ENCODE data around the gene CCDC38.
"Not testable (repeated sequence)": the region's sequence is repeated elsewhere in the genome, so short reads cannot be mapped to it uniquely, and the experiment has no call there.

Gene CCDC38

DNA sequence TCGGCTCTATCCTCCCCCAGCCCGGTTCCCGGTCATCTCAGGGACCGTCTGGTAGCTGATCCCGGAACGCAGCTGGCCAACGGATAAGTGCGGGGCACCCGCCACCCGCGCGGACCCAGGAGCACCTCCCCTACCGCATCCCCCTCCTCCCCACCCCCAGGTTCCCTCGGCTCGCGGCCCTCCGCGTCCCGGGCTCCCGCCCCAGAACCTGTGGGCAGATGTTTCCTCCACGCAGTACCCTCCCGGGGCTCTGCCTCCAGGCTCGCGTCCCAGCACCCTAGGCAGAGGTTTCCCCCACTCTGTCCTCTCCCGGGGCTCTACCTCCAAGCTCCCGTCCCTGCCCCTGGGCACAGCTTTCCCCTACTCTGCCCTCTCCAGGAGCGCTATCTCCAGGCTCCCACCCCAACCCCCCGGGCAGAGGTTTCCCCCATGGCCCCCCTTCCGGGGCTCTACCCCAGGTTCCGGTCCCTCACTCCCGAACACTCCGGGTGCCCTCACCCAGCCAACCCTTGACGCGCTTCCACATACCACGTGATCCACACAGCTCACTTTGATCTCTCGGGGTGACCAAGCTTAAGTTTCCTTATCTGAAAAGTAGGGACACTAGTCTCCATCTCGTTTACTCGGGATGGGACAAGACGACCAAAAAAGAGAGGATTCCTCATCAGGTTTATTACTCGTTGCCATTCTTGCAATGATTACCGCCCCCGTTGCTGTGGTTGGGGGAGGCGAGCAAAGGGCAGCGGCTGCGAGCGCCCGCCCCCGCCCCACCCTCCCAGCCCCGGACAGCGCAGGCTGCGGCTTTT lies at the start of gene CCDC38:
Gene CCDC38, minus strand, starts transcription at position 91 of the 806 bp plus-strand sequence. CDS start 6,105 bp downstream, outside the sequence.
- peak; percentile 63 to 85 (median 72) for DNase-seq (ENCODE audit: low read depth in 3 of 3)

DNA sequence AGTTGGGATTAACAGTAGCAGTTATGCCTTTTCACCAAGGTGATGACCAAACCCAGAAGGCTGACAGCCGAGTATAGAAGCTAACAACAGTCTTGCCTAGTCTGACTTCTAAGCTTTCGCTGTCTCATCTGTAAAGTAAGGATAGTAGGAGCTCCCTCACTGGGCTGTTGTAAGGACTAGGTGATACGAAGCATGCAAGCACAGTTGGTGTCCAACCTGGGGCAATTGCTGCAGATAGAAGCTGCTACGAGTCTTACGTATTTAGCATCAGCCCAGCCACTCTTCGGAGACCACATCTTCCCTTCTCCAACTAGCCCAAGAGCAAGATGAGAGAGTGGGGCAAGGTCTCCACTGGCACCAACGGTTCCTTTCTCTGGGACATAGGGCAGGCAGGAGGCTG lies 47.7 kb upstream of the CCDC38 start:
- no peak for DNase-seq (ENCODE audit: low read depth in 3 of 3)

GRCh38 chr12:95989504-95990123 lies 47.2 kb upstream of the CCDC38 start:
- DNase-seq (ENCODE audit: low read depth in 3 of 3), result no peak

GRCh38 chr12:95988506-95989275 lies 46.3 kb upstream of the CCDC38 start:
- no peak for DNase-seq (ENCODE audit: low read depth in 3 of 3)

DNA sequence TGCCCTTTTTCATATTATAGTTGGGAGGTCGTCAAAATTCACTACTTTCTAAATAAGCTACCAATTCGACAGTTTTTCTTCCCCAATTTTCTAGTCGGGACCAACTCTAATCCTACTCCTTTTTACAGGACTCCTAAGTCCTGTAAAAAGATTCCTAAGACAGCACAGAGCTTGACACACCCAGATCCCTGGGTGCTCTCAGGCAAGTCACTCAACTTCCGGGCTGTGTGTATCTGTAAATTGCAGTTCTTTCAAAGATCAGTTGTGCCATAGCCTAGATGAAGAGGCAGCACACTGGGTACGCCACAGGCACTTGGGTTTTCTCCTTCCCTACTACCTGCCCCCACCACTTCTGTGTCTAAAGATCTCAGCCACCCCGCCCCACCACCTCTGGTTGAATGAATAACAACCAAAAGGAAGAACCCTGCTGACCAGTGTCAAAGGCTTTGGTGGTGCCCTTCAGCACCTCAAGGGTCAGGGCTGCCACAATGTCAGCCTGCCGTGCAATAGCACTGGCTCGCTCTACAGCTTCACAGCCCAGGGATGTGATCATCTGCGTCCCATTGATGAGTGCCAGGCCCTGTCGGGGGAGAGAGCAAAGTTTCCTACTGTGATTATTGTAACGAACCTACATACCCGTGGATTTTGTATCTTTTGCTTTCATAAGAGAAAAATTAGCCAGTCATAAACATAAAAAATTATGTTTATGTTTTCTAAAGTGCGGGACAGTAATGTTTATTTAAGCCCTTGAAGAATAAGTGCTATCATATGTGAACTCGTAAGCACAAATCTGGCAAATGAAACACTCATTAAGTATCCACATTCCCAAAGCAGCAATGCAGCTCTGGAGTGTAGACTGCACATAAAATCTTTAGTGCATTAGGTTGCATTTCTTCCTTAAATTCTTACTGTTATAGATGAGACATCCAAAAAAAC lies 44.5 kb upstream of the CCDC38 start:
- DNase-seq (ENCODE audit: low read depth in 3 of 3), result no peak

- no peak for DNase-seq (ENCODE audit: low read depth in 3 of 3)
These were observed 42.3 kb upstream of the CCDC38 start for GRCh38 chr12:95984682-95985081.

GRCh38 chr12:95982602-95983001 lies 40.2 kb upstream of the CCDC38 start:
- DNase-seq (ENCODE audit: low read depth in 3 of 3), result no peak

- no peak for DNase-seq (ENCODE audit: low read depth in 3 of 3)
These were observed 38.0 kb upstream of the CCDC38 start for GRCh38 chr12:95980437-95980836.

GRCh38 chr12:95978774-95979173 lies 36.4 kb upstream of the CCDC38 start:
- DNase-seq (ENCODE audit: low read depth in 3 of 3), result no peak

- no peak for DNase-seq (ENCODE audit: low read depth in 3 of 3)
These were observed 35.9 kb upstream of the CCDC38 start for GRCh38 chr12:95978351-95978750.

- no peak for DNase-seq (ENCODE audit: low read depth in 3 of 3)
These were observed 35.4 kb upstream of the CCDC38 start for GRCh38 chr12:95977764-95978305.

DNA sequence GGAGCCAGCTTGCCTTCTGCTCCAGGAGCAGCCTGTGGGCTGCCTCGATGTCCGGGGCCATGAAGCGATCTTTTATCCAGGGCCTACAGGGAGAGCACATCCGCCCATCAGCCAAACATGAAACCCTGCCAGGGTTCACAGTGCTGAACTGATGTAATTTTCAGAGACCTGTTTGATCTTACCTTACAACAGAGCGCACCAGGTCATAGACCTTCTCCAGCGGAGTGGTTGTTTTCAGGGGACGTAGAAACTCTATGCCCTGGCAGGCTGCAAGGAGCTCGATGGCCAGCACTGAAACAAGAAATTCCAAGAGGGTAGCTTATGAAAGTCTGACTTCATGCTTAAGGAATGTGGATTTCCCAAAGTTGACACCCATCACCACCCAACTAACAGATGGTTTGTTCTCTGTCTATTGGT lies 34.0 kb upstream of the CCDC38 start:
- no peak for DNase-seq (ENCODE audit: low read depth in 3 of 3)

DNA sequence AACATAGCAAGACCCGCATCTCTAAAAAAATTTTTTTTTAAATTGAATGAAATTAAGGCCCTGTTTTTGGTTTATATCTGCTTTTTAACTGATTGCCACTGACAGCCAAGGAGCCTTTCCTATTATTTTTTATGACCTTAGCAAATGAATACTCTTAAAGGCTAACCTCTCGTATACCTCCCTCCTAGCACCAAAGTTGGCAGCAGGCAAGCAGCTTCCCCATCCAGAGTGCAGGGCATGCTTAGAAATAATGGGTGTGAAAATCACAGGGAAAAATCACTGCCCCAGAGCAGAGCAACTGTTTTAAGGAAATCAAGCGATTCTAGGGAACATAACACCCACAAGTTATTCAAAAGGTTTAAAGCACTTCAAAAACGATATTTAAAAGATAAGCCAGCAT lies 33.1 kb upstream of the CCDC38 start:
- DNase-seq (ENCODE audit: low read depth in 3 of 3), result no peak

DNA sequence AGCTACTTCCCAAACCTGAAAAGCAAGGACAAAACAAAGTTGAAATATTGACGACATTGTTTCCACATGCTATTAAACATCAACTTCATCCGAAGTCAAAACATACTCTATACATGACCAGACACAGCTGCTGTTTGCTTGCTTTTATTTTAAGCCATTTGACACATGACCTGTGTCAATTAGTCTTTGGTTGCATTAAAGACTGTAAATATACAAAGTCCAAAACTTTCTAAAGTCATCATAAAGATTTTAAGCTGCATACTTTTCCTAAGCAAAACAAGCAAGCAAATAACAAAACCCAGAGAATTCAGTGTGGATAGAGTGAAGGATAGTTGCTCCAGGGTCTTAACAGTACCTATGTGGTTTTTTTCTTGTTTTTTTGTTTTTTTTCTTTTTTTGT lies 31.9 kb upstream of the CCDC38 start:
- no peak for DNase-seq (ENCODE audit: low read depth in 3 of 3)

GRCh38 chr12:95972832-95973456 lies 30.5 kb upstream of the CCDC38 start:
- no peak for DNase-seq (ENCODE audit: low read depth in 3 of 3)

DNA sequence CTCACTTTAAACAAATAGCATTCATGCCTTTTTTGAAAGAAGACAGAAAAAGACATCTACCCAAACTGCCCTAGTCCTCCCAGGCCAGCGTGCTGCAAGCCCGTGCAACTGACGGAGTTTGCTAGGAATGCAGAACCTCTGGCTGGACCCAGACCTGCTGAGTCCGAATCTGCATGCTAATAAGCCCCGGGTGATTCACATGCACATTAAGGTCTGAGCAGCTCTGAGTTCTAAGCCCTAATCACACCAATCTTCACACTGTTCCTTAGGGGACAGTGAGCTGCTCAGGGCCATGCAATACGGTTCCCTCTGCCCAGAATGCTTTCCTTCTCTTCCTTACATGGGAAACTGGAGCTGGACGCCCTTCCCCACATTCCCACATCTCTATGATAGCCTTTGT lies 28.5 kb upstream of the CCDC38 start:
- no peak for DNase-seq (ENCODE audit: low read depth in 3 of 3)

- not testable (repeated sequence) for DNase-seq (ENCODE audit: low read depth in 3 of 3)
These were observed 26.7 kb upstream of the CCDC38 start for GRCh38 chr12:95969116-95969515.

GRCh38 chr12:95967301-95967700 lies 24.9 kb upstream of the CCDC38 start:
- no peak for DNase-seq (ENCODE audit: low read depth in 3 of 3)

DNA sequence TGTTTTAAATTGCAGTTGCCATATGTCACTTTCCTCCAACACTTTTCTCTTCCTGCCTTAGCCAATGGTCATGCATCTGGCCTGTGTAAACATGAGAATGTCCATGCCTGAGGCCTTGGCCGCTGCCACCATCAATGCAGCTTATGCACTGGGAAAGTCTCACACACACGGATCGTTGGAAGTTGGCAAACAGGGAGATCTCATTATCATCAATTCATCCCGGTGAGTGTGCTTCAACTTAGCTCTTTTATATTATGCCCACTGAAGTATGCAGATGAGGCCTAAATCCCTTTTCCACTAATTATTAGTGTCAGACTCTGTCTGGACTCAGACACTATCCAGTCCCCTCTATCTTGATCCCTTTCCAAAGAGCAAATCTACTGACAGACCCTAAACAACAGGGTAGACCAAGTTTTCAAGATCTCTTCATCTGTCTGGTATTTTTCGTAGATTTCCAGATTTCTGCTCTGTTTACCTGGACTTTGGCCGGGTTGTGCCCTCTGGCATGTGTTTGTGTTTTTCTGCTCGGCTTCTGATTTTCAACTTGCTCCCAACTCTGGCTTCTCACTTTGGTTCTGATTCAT lies 24.0 kb upstream of the CCDC38 start:
- no peak for DNase-seq (ENCODE audit: low read depth in 3 of 3)

DNA sequence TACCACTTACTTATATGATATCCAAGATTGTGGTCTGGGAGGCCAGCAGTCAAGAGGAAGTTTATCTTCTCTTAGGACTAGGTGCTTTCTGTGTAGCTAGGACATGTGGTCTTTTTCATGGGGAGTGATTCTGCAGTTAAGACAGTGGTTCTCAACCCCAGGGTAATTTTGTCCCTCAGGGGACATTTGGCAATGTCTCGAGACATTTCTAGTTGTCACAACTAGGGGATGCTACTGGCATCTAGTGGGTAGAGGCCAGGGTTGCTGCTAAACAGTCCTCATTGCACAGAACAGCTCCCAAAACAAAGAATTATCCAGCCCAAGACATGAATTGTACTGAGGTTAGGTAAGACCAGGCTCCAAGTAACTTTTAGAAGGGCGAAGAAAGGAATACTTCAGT lies 20.7 kb upstream of the CCDC38 start:
- DNase-seq (ENCODE audit: low read depth in 3 of 3), result no peak

All from stimulated activated CD4-positive, alpha-beta T cell treated with anti-CD3 and anti-CD28 coated beads, TNF-alpha, amount 100 ng/mL, for 24 hours (primary cell).